Kidney (tissue), 14 donors: ENCODE results near the gene ZMYND19. TPM values are rescaled to one million over a fixed set of nuclear protein-coding genes. Genes with fewer than 3 reads are reported as not detected.

Experiments used
- DNase-seq, 5 donors: peaks; one replicate each; pipeline ENCODE4 v3.0.0-alpha.2; 2013 to 2020
- FAIRE-seq: peaks from 2 replicates; lab custom pipeline; 2012; peaks lifted over from hg19 to GRCh38; lab: Jason Lieb, UNC
- H3K27ac ChIP-seq, 2 donors: one replicate each; pipeline ENCODE4 v1.7.0; 2013; ENCODE audit warnings: low read depth in 2 of 2, low read length in 2 of 2, inconsistent platforms in 1 of 2
- H3K27me3 ChIP-seq: one replicate; pipeline ENCODE4 v1.7.1; 2013; ENCODE audit warnings: low read length, inconsistent platforms; ENCODE audit not compliant: control insufficient read depth, insufficient read depth
- H3K36me3 ChIP-seq, 3 donors: one replicate each; pipeline versions ENCODE4 v1.7.0 to v1.7.1; 2013; ENCODE audit warnings: low read length in 3 of 3, control low read depth in 1 of 3, inconsistent platforms in 1 of 3; ENCODE audit not compliant: insufficient read depth in 3 of 3, control insufficient read depth in 2 of 3
- H3K4me1 ChIP-seq, 3 donors: one replicate each; pipeline versions ENCODE4 v1.7.0 to v1.7.1; 2013; ENCODE audit warnings: low read length in 3 of 3, inconsistent platforms in 1 of 3, low read depth in 1 of 3; ENCODE audit not compliant: control insufficient read depth in 2 of 3, insufficient read depth in 2 of 3
- H3K4me3 ChIP-seq, 3 donors: one replicate each; pipeline versions ENCODE4 v1.7.0 to v1.8.1; 2013; ENCODE audit warnings: low read length in 3 of 3, control low read depth in 1 of 3, inconsistent platforms in 1 of 3
- H3K9ac ChIP-seq, 3 donors: one replicate each; pipeline versions ENCODE4 v1.7.0 to v1.7.1; 2013; ENCODE audit warnings: low read length in 3 of 3, control low read depth in 1 of 3, inconsistent platforms in 1 of 3
- H3K9me3 ChIP-seq, 3 donors: one replicate each; pipeline versions ENCODE4 v1.7.0 to v1.7.1; 2013; ENCODE audit warnings: low read length in 3 of 3, control low read depth in 1 of 3, inconsistent platforms in 1 of 3; ENCODE audit not compliant: control insufficient read depth in 2 of 3, insufficient read depth in 1 of 3
- intact Hi-C: fragments of 100-400 bp; cut with DNase I; formaldehyde crosslinking; loops from one replicate; pipeline ENCODE4 v1.11.1; 2022
- polyA plus RNA-seq: library from polyadenylated mRNA; stranded (reverse); fragments of 350-450 nt; fragmentation: Illumina TruSeq; extraction: RNeasy Lipid Tissue Mini Kit (QIAGEN cat#74804); gene quantifications from one replicate; pipeline ENCODE4 v1.2.3, GENCODE V29; 2014; ENCODE audit warnings: low read depth, low replicate concordance; ENCODE audit not compliant: insufficient read depth
- total RNA-seq: library from RNA; stranded (reverse); fragmentation: NEBNext Ultra II Directional; extraction: Animal tissue kit (Norgen Biotek cat#: 25700); gene quantifications from one replicate; pipeline ENCODE4 v1.2.1, GENCODE V29; 2021
- TF ChIP-seq, protein P1 (sequence below): IDR thresholded peaks from 3 replicates; pipeline ENCODE4 v1.5.1; 2012; ENCODE audit warnings: mild to moderate bottlenecking, moderate library complexity, borderline replicate concordance; ENCODE audit not compliant: insufficient read depth; ENCODE audit errors: extremely low read depth
- donor health status: control.
- donor health status: control.
- donor health status: control.
- donor health status: control.
- donor health status: control.
- donor health status: DM: yes; HTN: yes; CAD: no.
- donor health status: Normal renal cell carcinoma (clear cell type).

Gene ZMYND19
- total and polyA plus RNA-seq, 2 donors from 2014 or later, result 13.5 to 19.1 TPM

- Histone ChIP-seq H3K9ac (peak overlapping the region in 2 of 3 donors; percentile 43 to 81), H3K4me3 (peak overlapping the region; percentile 54 to 75 (median 60)), H3K4me1 (peaks cover 0 to 13% (median 4%) of the 10 kb centered on the region in 3 donors), H3K27ac (peak overlapping the region; percentile 22 to 28), H3K27me3 (no peaks in the 10 kb centered on the region), H3K9me3 (no peaks in the 10 kb centered on the region), H3K36me3 (peaks cover 3 to 25% (median 12%) of the 10 kb centered on the region in 3 donors)
- FAIRE-seq (no peak), DNase-seq (peak in 1 of 5 donors; percentile 72)
- TF ChIP-seq, protein P1, sequence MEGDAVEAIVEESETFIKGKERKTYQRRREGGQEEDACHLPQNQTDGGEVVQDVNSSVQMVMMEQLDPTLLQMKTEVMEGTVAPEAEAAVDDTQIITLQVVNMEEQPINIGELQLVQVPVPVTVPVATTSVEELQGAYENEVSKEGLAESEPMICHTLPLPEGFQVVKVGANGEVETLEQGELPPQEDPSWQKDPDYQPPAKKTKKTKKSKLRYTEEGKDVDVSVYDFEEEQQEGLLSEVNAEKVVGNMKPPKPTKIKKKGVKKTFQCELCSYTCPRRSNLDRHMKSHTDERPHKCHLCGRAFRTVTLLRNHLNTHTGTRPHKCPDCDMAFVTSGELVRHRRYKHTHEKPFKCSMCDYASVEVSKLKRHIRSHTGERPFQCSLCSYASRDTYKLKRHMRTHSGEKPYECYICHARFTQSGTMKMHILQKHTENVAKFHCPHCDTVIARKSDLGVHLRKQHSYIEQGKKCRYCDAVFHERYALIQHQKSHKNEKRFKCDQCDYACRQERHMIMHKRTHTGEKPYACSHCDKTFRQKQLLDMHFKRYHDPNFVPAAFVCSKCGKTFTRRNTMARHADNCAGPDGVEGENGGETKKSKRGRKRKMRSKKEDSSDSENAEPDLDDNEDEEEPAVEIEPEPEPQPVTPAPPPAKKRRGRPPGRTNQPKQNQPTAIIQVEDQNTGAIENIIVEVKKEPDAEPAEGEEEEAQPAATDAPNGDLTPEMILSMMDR, result no peak
- intact Hi-C loops, result no loop called here
Observed at GRCh38 chr9:137579259-137579604, 11.1 kb downstream of the ZMYND19 start.

GRCh38 chr9:137578518-137579258 is 11.6 kb downstream of the ZMYND19 start, which contains the start of gene DPH7:
Gene DPH7 (minus strand): TSS chr9:137578925. CDS start chr9:137578777, 148 bp downstream.
- peak; percentile 93 to 98 (median 96) for DNase-seq
- Histone ChIP-seq H3K4me1 (peaks cover 0 to 13% (median 4%) of the 10 kb centered on the region in 3 donors), H3K27me3 (no peaks in the 10 kb centered on the region), H3K27ac (peak within 1 kb of the TSS; percentile 22 to 66), H3K9me3 (no peaks in the 10 kb centered on the region), H3K9ac (peak within 1 kb of the TSS; percentile 29 to 81 (median 65)), H3K36me3 (peaks cover 3 to 27% (median 15%) of the 10 kb centered on the region in 3 donors), H3K4me3 (peak within 1 kb of the TSS; percentile 60 to 76 (median 75))
- FAIRE-seq, result no peak
- TF ChIP-seq, protein P1, result peak; percentile 91
- intact Hi-C loops, result no loop called here

GRCh38 chr9:137575716-137576411 is 14.4 kb downstream of the ZMYND19 start:
- H3K9me3 ChIP-seq, result no peaks in the 10 kb centered on the region
- TF ChIP-seq, protein P1, result no peak
- peaks cover 0 to 8% (median 4%) of the 10 kb centered on the region in 3 donors for H3K4me1 ChIP-seq
- H3K36me3 ChIP-seq, result peaks cover 3 to 31% (median 17%) of the 10 kb centered on the region in 3 donors
- intact Hi-C loops, result no loop called here
- H3K4me3 ChIP-seq, result no peak overlapping the region
- no peaks in the 10 kb centered on the region for H3K27me3 ChIP-seq
- DNase-seq (no peak), FAIRE-seq (no peak)
- no peak overlapping the region for H3K9ac ChIP-seq
- no peak overlapping the region for H3K27ac ChIP-seq
